Mesendoderm (in vitro differentiated cells): ENCODE data around the gene FAM53B.

Source experiments
- DNase-seq: peaks from one replicate; pipeline ENCODE4 v3.0.0; 2013
- H2AK5ac ChIP-seq: 2 replicates; pipeline ENCODE4 v1.6.1; 2013; ENCODE audit warnings: low read length, inconsistent platforms
- H2BK120ac ChIP-seq: 2 replicates; pipeline ENCODE4 v1.6.1; 2013; ENCODE audit warnings: low read depth, mild to moderate bottlenecking, low read length, moderate library complexity, mixed read lengths
- H2BK15ac ChIP-seq: replicated peaks from 2 replicates; pipeline ENCODE4 v1.6.1; 2013; ENCODE audit warnings: low read depth, mild to moderate bottlenecking, moderate library complexity
- H2BK5ac ChIP-seq: 2 replicates; pipeline ENCODE4 v1.6.1; 2013; ENCODE audit warnings: low read length, inconsistent platforms
- H3K18ac ChIP-seq: 2 replicates; pipeline ENCODE4 v1.6.1; 2013; ENCODE audit warnings: mild to moderate bottlenecking, low read length, mixed read lengths
- H3K23ac ChIP-seq: one replicate; pipeline ENCODE4 v1.6.1; 2013; ENCODE audit warnings: low read length
- H3K27ac ChIP-seq: 2 replicates; pipeline ENCODE4 v1.5.1; 2013; ENCODE audit warnings: low read depth, mild to moderate bottlenecking, inconsistent platforms, low read length, moderate library complexity
- H3K27me3 ChIP-seq: 2 replicates; pipeline ENCODE4 v1.6.1; 2013; ENCODE audit warnings: low read length, control low read depth, mild to moderate bottlenecking, inconsistent platforms; ENCODE audit not compliant: insufficient read depth, poor library complexity
- H3K36me3 ChIP-seq: 2 replicates; pipeline ENCODE4 v1.6.1; 2013; ENCODE audit warnings: low read length, inconsistent platforms; ENCODE audit not compliant: control insufficient read depth, insufficient read depth
- H3K4ac ChIP-seq: one replicate; pipeline ENCODE4 v1.6.1; 2013; ENCODE audit warnings: low read depth, mild to moderate bottlenecking, low read length, moderate library complexity
- H3K4me1 ChIP-seq: 2 replicates; pipeline ENCODE4 v1.6.1; 2013; ENCODE audit warnings: low read depth, low read length, inconsistent platforms; ENCODE audit not compliant: control insufficient read depth
- H3K4me2 ChIP-seq: 2 replicates; pipeline ENCODE4 v1.6.1; 2013; ENCODE audit warnings: low read length
- H3K4me3 ChIP-seq: 2 replicates; pipeline ENCODE4 v1.5.1; 2013; ENCODE audit warnings: mild to moderate bottlenecking, low read length
- H3K56ac ChIP-seq: one replicate; pipeline ENCODE4 v1.6.1; 2013; ENCODE audit warnings: low read length
- H3K79me1 ChIP-seq: 2 replicates; pipeline ENCODE4 v1.6.1; 2013; ENCODE audit warnings: low read length, inconsistent platforms
- H3K79me2 ChIP-seq: 2 replicates; pipeline ENCODE4 v1.6.1; 2013; ENCODE audit warnings: mild to moderate bottlenecking, low read length; ENCODE audit not compliant: control insufficient read depth, insufficient read depth
- H3K9ac ChIP-seq: 2 replicates; pipeline ENCODE4 v1.6.1; 2013; ENCODE audit warnings: low read length, inconsistent platforms
- H4K5ac ChIP-seq: one replicate; pipeline ENCODE4 v1.6.1; 2013; ENCODE audit warnings: low read length
- H4K8ac ChIP-seq: one replicate; pipeline ENCODE4 v1.6.1; 2013; ENCODE audit warnings: low read depth, mild to moderate bottlenecking, control low read depth, low read length, moderate library complexity
- WGBS: extraction: QIAGEN DNeasy Blood & Tissue Kit; methylation state at CpG from one replicate; pipeline ENCODE4 v1.1.7; 2013; ENCODE audit warnings: low lambda C conversion rate, missing lambda C conversion rate; ENCODE audit not compliant: insufficient coverage; ENCODE audit errors: extremely low coverage; 5-methylcytosine and 5-hydroxymethylcytosine counted together

The FAM53B gene

DNA sequence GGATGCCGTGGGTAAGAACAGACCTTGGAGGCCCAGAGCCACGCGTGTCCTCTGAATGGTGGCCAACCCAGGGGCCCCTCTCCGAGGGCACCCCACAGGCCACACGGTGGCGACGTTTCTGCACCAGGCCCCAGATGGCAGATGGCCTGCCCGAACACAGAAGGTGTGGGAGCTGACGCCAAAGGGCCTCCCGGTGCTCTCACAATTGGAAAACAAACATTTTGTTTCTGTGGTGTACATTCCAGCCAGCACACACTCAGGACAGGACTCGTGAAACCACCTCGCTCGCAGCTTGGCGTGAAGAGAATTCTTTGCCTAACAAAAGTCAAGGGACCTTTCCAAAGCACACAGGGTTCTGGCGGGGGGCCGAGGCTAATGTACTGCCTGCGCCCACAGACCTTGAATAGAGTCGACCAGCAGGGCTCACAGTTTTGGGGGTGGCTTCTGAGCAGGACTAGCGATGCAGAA, 112.1 kb downstream of the FAM53B start:
- DNase-seq, result peak; percentile 34
- H3K9ac ChIP-seq, result no peak overlapping the region
- no peaks in the 10 kb centered on the region for H3K4me1 ChIP-seq
- no peaks in the 10 kb centered on the region for H3K36me3 ChIP-seq
- no peak overlapping the region for H4K8ac ChIP-seq
- H2BK120ac ChIP-seq, result no peak overlapping the region
- H2AK5ac ChIP-seq, result no peak overlapping the region
- no peak overlapping the region for H2BK15ac ChIP-seq
- peaks cover 1% of the 10 kb centered on the region for H3K79me1 ChIP-seq
- H3K23ac ChIP-seq, result no peak overlapping the region
- no peak overlapping the region for H3K18ac ChIP-seq
- H3K4me2 ChIP-seq, result no peak overlapping the region
- no peak overlapping the region for H3K56ac ChIP-seq
- no peak overlapping the region for H3K4me3 ChIP-seq
- H3K79me2 ChIP-seq, result no peaks in the 10 kb centered on the region
- H2BK5ac ChIP-seq, result no peak overlapping the region
- H4K5ac ChIP-seq, result no peak overlapping the region
- no peaks in the 10 kb centered on the region for H3K27me3 ChIP-seq
- WGBS, result no CpG with 5 or more reads among the region's 19 CpGs
- H3K27ac ChIP-seq, result no peak overlapping the region
- H3K4ac ChIP-seq, result no peak overlapping the region

DNA sequence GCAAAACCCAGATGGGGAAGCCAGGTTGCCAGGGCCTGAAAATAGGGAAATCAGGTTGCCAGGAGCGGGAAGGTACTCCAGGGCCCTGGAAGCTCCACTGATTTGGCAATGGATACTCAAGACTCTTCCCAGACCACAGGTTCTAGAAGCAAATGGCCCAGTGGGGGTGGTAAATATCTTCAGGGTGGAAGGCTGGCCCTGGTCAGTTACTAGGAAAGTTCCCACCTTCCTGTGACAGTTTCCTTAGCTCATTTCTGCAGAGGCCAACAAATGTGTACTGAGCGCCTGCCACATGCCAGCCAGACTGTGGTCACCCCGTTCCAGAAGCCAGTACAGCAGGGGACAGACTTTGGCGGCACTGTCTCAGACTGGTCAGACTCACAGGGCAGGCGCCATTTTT, 113.6 kb downstream of the FAM53B start:
- no peak overlapping the region for H3K23ac ChIP-seq
- H3K18ac ChIP-seq, result no peak overlapping the region
- H2BK15ac ChIP-seq, result no peak overlapping the region
- H3K27me3 ChIP-seq, result no peaks in the 10 kb centered on the region
- H3K79me1 ChIP-seq, result peaks cover 1% of the 10 kb centered on the region
- H3K36me3 ChIP-seq, result no peaks in the 10 kb centered on the region
- no peak overlapping the region for H3K4me2 ChIP-seq
- no peak overlapping the region for H3K9ac ChIP-seq
- no peak overlapping the region for H2BK5ac ChIP-seq
- H2AK5ac ChIP-seq, result no peak overlapping the region
- no peaks in the 10 kb centered on the region for H3K79me2 ChIP-seq
- H3K27ac ChIP-seq, result no peak overlapping the region
- H4K5ac ChIP-seq, result no peak overlapping the region
- no peak overlapping the region for H3K56ac ChIP-seq
- no CpG with 5 or more reads among the region's 5 CpGs for WGBS
- no peak overlapping the region for H3K4ac ChIP-seq
- H3K4me3 ChIP-seq, result no peak overlapping the region
- no peak overlapping the region for H4K8ac ChIP-seq
- no peak overlapping the region for H2BK120ac ChIP-seq
- DNase-seq, result no peak
- no peaks in the 10 kb centered on the region for H3K4me1 ChIP-seq

DNA sequence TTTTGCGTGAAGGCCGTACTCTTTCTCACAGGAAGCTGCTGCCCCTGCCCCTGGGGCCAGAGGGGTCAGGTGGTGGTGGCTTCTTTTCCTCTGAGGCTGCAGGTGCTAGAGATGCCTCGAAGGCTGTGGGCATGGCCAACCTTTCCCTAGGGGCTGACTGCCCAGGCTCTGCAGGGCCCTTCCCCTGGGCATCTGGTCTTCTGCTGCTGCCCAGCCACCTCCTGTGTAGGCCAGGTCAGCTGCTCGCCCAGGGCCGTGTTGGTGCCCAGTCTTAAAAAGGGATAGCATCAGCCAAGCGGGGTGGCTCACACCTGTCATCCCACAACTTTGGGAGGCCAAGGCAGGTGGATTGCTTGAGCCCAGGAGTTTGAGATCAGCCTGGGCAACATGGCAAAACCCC, 114.3 kb downstream of the FAM53B start:
- Histone ChIP-seq H4K5ac (no peak overlapping the region), H3K18ac (no peak overlapping the region), H3K9ac (no peak overlapping the region), H3K79me1 (peaks cover 1% of the 10 kb centered on the region), H3K27me3 (no peaks in the 10 kb centered on the region), H3K4ac (no peak overlapping the region), H2BK5ac (no peak overlapping the region), H2AK5ac (no peak overlapping the region), H4K8ac (no peak overlapping the region), H3K4me2 (no peak overlapping the region), H3K79me2 (no peaks in the 10 kb centered on the region), H3K23ac (no peak overlapping the region), H2BK15ac (no peak overlapping the region), H3K36me3 (no peaks in the 10 kb centered on the region), H3K56ac (no peak overlapping the region), H3K27ac (no peak overlapping the region), H3K4me3 (no peak overlapping the region), H2BK120ac (no peak overlapping the region), H3K4me1 (no peaks in the 10 kb centered on the region)
- DNase-seq, result no peak
- no CpG with 5 or more reads among the region's 6 CpGs for WGBS

GRCh38 chr10:124629415-124629814, 114.8 kb downstream of the FAM53B start:
- DNase-seq, result no peak
- H3K4ac ChIP-seq, result no peak overlapping the region
- H3K56ac ChIP-seq, result no peak overlapping the region
- no peaks in the 10 kb centered on the region for H3K27me3 ChIP-seq
- H4K8ac ChIP-seq, result no peak overlapping the region
- no peak overlapping the region for H3K9ac ChIP-seq
- no peaks in the 10 kb centered on the region for H3K36me3 ChIP-seq
- no peak overlapping the region for H3K23ac ChIP-seq
- no peak overlapping the region for H4K5ac ChIP-seq
- H2BK120ac ChIP-seq, result no peak overlapping the region
- H3K79me1 ChIP-seq, result peaks cover 1% of the 10 kb centered on the region
- no peak overlapping the region for H3K4me3 ChIP-seq
- H2BK15ac ChIP-seq, result no peak overlapping the region
- no CpG with 5 or more reads among the region's 6 CpGs for WGBS
- no peak overlapping the region for H3K18ac ChIP-seq
- H3K27ac ChIP-seq, result no peak overlapping the region
- no peak overlapping the region for H3K4me2 ChIP-seq
- no peak overlapping the region for H2BK5ac ChIP-seq
- H2AK5ac ChIP-seq, result no peak overlapping the region
- H3K4me1 ChIP-seq, result no peaks in the 10 kb centered on the region
- H3K79me2 ChIP-seq, result no peaks in the 10 kb centered on the region

- H3K36me3 ChIP-seq, result no peaks in the 10 kb centered on the region
- H3K56ac ChIP-seq, result no peak overlapping the region
- WGBS, result no CpG with 5 or more reads among the region's 9 CpGs
- H4K5ac ChIP-seq, result no peak overlapping the region
- no peak overlapping the region for H3K23ac ChIP-seq
- H3K27ac ChIP-seq, result no peak overlapping the region
- H3K4ac ChIP-seq, result no peak overlapping the region
- no peak overlapping the region for H3K4me2 ChIP-seq
- no peak overlapping the region for H3K4me3 ChIP-seq
- no peak overlapping the region for H3K18ac ChIP-seq
- H2BK5ac ChIP-seq, result no peak overlapping the region
- H2BK120ac ChIP-seq, result no peak overlapping the region
- DNase-seq, result no peak
- H3K4me1 ChIP-seq, result no peaks in the 10 kb centered on the region
- no peaks in the 10 kb centered on the region for H3K79me2 ChIP-seq
- H3K79me1 ChIP-seq, result peaks cover 1% of the 10 kb centered on the region
- H3K27me3 ChIP-seq, result no peaks in the 10 kb centered on the region
- no peak overlapping the region for H4K8ac ChIP-seq
- H3K9ac ChIP-seq, result no peak overlapping the region
- H2AK5ac ChIP-seq, result no peak overlapping the region
- no peak overlapping the region for H2BK15ac ChIP-seq
Observed at GRCh38 chr10:124628676-124629021, 115.5 kb downstream of the FAM53B start.

- Histone ChIP-seq H2BK15ac (no peak overlapping the region), H3K27me3 (no peaks in the 10 kb centered on the region), H2BK5ac (no peak overlapping the region), H3K4me3 (no peak overlapping the region), H3K9ac (no peak overlapping the region), H3K4me2 (no peak overlapping the region), H3K56ac (no peak overlapping the region), H3K23ac (no peak overlapping the region), H3K27ac (no peak overlapping the region), H3K79me1 (peaks cover 1% of the 10 kb centered on the region), H4K5ac (no peak overlapping the region), H3K79me2 (no peaks in the 10 kb centered on the region), H2BK120ac (no peak overlapping the region), H3K18ac (no peak overlapping the region), H3K4ac (no peak overlapping the region), H4K8ac (no peak overlapping the region), H2AK5ac (no peak overlapping the region), H3K36me3 (no peaks in the 10 kb centered on the region), H3K4me1 (no peaks in the 10 kb centered on the region)
- DNase-seq, result no peak
- no CpG with 5 or more reads among the region's 12 CpGs for WGBS
Observed at GRCh38 chr10:124627866-124628675, 116.1 kb downstream of the FAM53B start.
